H9 (cell line): Measurements from ENCODE around the gene SORCS2. TPM values are rescaled to one million over a fixed set of nuclear protein-coding genes. Genes with fewer than 3 reads are reported as not detected.

Experiments used
- DNase-seq: peaks from one replicate; pipeline ENCODE4 v3.0.0-alpha.2; 2017
- H2AFZ ChIP-seq: one replicate; pipeline ENCODE4 v1.6.1; 2013; ENCODE audit warnings: mild to moderate bottlenecking, low read length, control low read depth, moderate library complexity
- H2AK5ac ChIP-seq: 2 replicates; pipeline ENCODE4 v1.6.1; 2013; ENCODE audit warnings: low read length, control low read depth, mixed read lengths; ENCODE audit not compliant: insufficient read length
- H2BK120ac ChIP-seq: one replicate; pipeline ENCODE4 v1.6.1; 2013; ENCODE audit warnings: low read depth, mild to moderate bottlenecking, low read length, control low read depth, inconsistent platforms; ENCODE audit not compliant: poor library complexity, severe bottlenecking
- H2BK12ac ChIP-seq: 2 replicates; pipeline ENCODE4 v1.6.1; 2013; ENCODE audit warnings: low read length, control low read depth, mixed read lengths, low read depth; ENCODE audit not compliant: insufficient read length
- H2BK15ac ChIP-seq: 2 replicates; pipeline ENCODE4 v1.6.1; 2013; ENCODE audit warnings: low read depth, low read length, control low read depth
- H2BK20ac ChIP-seq: one replicate; pipeline ENCODE4 v1.6.1; 2013; ENCODE audit warnings: low read depth, mild to moderate bottlenecking, low read length, control low read depth, inconsistent platforms; ENCODE audit not compliant: poor library complexity, severe bottlenecking
- H2BK5ac ChIP-seq: 2 replicates; pipeline ENCODE4 v1.6.1; 2013; ENCODE audit warnings: low read length, control low read depth, mixed read lengths; ENCODE audit not compliant: insufficient read length
- H3K14ac ChIP-seq: 2 replicates; pipeline ENCODE4 v1.6.1; 2013; ENCODE audit warnings: low read length, control low read depth; ENCODE audit not compliant: insufficient read depth
- H3K18ac ChIP-seq: 2 replicates; pipeline ENCODE4 v1.6.1; 2013; ENCODE audit warnings: low read depth, mild to moderate bottlenecking, mixed read lengths, low read length, control low read depth; ENCODE audit not compliant: insufficient read length
- H3K23ac ChIP-seq: 2 replicates; pipeline ENCODE4 v1.6.1; 2013; ENCODE audit warnings: low read length, control low read depth, mixed read lengths, low read depth; ENCODE audit not compliant: insufficient read length
- H3K23me2 ChIP-seq: 2 replicates; pipeline ENCODE4 v1.6.1; 2013; ENCODE audit warnings: low read depth, mild to moderate bottlenecking, mixed read lengths, low read length, control low read depth; ENCODE audit not compliant: insufficient read length, poor library complexity, severe bottlenecking
- H3K27ac ChIP-seq: 2 replicates; pipeline ENCODE4 v1.5.1; 2013; ENCODE audit warnings: low read length, control low read depth, mixed read lengths, low read depth; ENCODE audit not compliant: insufficient read length
- H3K27me3 ChIP-seq: 2 replicates; pipeline ENCODE4 v1.6.1; 2013; ENCODE audit warnings: low read length, control low read depth, inconsistent platforms; ENCODE audit not compliant: insufficient read depth
- H3K4ac ChIP-seq: 2 replicates; pipeline ENCODE4 v1.6.1; 2013; ENCODE audit warnings: low read depth, mild to moderate bottlenecking, control low read depth, inconsistent platforms, low read length, moderate library complexity
- H3K4me1 ChIP-seq: 2 replicates; pipeline ENCODE4 v1.6.1; 2013; ENCODE audit warnings: low read length, control low read depth, inconsistent platforms; ENCODE audit not compliant: insufficient read depth
- H3K4me2 ChIP-seq: 2 replicates; pipeline ENCODE4 v1.6.1; 2013; ENCODE audit warnings: low read length, control low read depth, mixed read lengths; ENCODE audit not compliant: insufficient read length, insufficient read depth
- H3K56ac ChIP-seq: 2 replicates; pipeline ENCODE4 v1.6.1; 2013; ENCODE audit warnings: low read depth, mild to moderate bottlenecking, mixed read lengths, low read length, control low read depth; ENCODE audit not compliant: insufficient read length
- H3K79me1 ChIP-seq: 2 replicates; pipeline ENCODE4 v1.6.1; 2013; ENCODE audit warnings: low read depth, mild to moderate bottlenecking, moderate library complexity, low read length, control low read depth, inconsistent platforms; ENCODE audit not compliant: insufficient read depth, poor library complexity, severe bottlenecking
- H3K79me2 ChIP-seq: 2 replicates; pipeline ENCODE4 v1.6.1; 2013; ENCODE audit warnings: low read length, control low read depth, inconsistent platforms; ENCODE audit not compliant: insufficient read depth
- H3K9ac ChIP-seq: 2 replicates; pipeline ENCODE4 v1.6.1; 2013; ENCODE audit warnings: low read length, control low read depth, mixed read lengths; ENCODE audit not compliant: insufficient read length; ENCODE audit errors: extremely low read depth
- H3K9me3 ChIP-seq: one replicate; pipeline ENCODE4 v1.6.1; 2013; ENCODE audit warnings: low read depth, low read length, inconsistent platforms; ENCODE audit not compliant: control insufficient read depth
- H3T11ph ChIP-seq: one replicate; pipeline ENCODE4 v1.6.1; 2013; ENCODE audit warnings: mild to moderate bottlenecking, low read length, control low read depth, inconsistent platforms
- H4K20me1 ChIP-seq: one replicate; pipeline ENCODE4 v1.6.1; 2013; ENCODE audit not compliant: control insufficient read depth, insufficient read length, insufficient read depth
- H4K5ac ChIP-seq: 2 replicates; pipeline ENCODE4 v1.6.1; 2013; ENCODE audit warnings: low read depth, mild to moderate bottlenecking, mixed read lengths, low read length, control low read depth; ENCODE audit not compliant: insufficient read length
- H4K8ac ChIP-seq: replicated peaks from 2 replicates; pipeline ENCODE4 v1.6.1; 2013; ENCODE audit warnings: low read length, control low read depth, mixed read lengths, low read depth; ENCODE audit not compliant: insufficient read length
- H4K91ac ChIP-seq: 2 replicates; pipeline ENCODE4 v1.6.1; 2013; ENCODE audit warnings: low read depth, mild to moderate bottlenecking, moderate library complexity, mixed read lengths, low read length, control low read depth; ENCODE audit not compliant: insufficient read length
- H3K27ac Mint-ChIP-seq, 3 experiments: 2 replicates in 2 of 3; 3 replicates in 1 of 3; pipeline ENCODE4 v1.8.0; 2020 to 2021; ENCODE audit warnings: mixed read lengths in 3 of 3, mild to moderate bottlenecking in 1 of 3, moderate library complexity in 1 of 3
- H3K27me3 Mint-ChIP-seq: 2 replicates; pipeline ENCODE4 v1.8.0; 2021; ENCODE audit warnings: low read depth, mild to moderate bottlenecking, moderate library complexity, mixed read lengths
- H3K36me3 Mint-ChIP-seq, 3 experiments: 2 replicates in 2 of 3; 3 replicates in 1 of 3; pipeline ENCODE4 v1.8.0; 2020 to 2021; ENCODE audit warnings: low read depth in 3 of 3, mixed read lengths in 3 of 3; ENCODE audit not compliant: insufficient read depth in 1 of 3
- H3K4me1 Mint-ChIP-seq, 2 experiments: 2 replicates each; pipeline ENCODE4 v1.8.0; 2020; ENCODE audit warnings: mixed read lengths in 2 of 2
- H3K4me3 Mint-ChIP-seq, 2 experiments: 2 replicates in 1 of 2; 3 replicates in 1 of 2; pipeline ENCODE4 v1.8.0; 2020 to 2021; ENCODE audit warnings: mild to moderate bottlenecking in 2 of 2, mixed read lengths in 2 of 2, moderate library complexity in 1 of 2
- H3K9me3 Mint-ChIP-seq, 2 experiments: 2 replicates in 1 of 2; 3 replicates in 1 of 2; pipeline ENCODE4 v1.8.0; 2020; ENCODE audit warnings: mild to moderate bottlenecking in 2 of 2, mixed read lengths in 2 of 2, moderate library complexity in 1 of 2
- WGBS: extraction: QIAGEN DNeasy Blood & Tissue Kit; methylation state at CpG from one replicate; pipeline ENCODE4 v1.1.7; 2013; ENCODE audit warnings: missing lambda C conversion rate, low lambda C conversion rate, mixed read lengths; ENCODE audit not compliant: insufficient read length; ENCODE audit errors: extremely low coverage; 5-methylcytosine and 5-hydroxymethylcytosine counted together
- total RNA-seq: library from RNA; stranded (reverse); gene quantifications from 2 replicates; pipeline ENCODE4 v1.2.1, GENCODE V29; 2021
- TF ChIP-seq, protein P1 (sequence below): fragments of 200-600 bp; sonication (generic); conservative IDR thresholded peaks from 3 replicates; pipeline ENCODE4 v1.8.0; 2021; ENCODE audit warnings: antibody characterized with exemption, mild to moderate bottlenecking

The SORCS2 gene
- total RNA-seq, 1 experiment from 2014 or later, result 0.57 TPM

DNA sequence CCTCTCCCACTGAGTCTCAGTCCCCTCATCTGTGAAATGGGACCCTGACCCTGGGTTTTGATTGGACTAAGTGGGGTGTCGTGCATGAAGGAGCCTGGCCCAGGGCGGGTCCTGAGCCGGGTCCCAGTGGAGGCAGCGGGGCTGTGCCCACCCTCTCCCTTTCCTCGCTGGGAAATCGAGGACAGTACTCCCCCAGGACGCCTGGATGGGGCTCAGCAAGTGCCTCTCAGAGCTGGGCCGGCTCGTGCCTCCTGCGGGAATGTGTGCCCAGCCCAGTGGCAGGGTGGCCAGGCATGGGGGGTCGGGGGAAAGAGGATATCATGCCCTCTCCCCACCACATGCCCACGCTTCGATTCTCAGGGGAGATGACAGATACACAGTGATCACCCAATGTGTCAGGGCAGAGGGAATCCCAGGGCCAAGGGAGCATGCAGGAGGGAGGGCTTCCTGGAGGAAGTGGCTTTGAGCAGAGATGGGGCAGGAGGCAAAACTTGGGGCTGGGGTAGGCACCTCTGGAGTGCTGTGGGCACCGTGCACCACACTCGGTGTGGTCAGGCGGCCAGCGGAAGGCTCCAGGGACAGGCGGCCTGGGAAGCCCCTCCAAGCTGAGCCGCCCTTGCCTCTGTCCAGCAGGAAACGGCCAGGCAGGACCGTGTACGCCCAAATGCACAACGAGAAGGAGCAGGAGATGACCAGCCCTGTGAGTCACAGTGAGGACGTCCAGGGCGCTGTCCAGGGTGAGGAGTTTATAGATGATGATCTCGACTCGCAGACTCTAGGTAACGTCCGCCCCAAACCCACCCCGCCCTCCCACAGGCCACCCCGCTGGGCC, 544.3 kb downstream of the SORCS2 start:
- Histone ChIP-seq H3T11ph (no peak overlapping the region), H3K9me3 (no peaks in the 10 kb centered on the region), H3K27ac (no peak overlapping the region), H2BK120ac (no peak overlapping the region), H2BK20ac (no peak overlapping the region), H3K4me1 (no peaks in the 10 kb centered on the region), H3K79me2 (no peaks in the 10 kb centered on the region), H4K91ac (no peak overlapping the region), H3K79me1 (no peaks in the 10 kb centered on the region), H3K9ac (no peak overlapping the region), H3K23ac (no peak overlapping the region), H4K8ac (no peak overlapping the region), H2AK5ac (no peak overlapping the region), H4K20me1 (no peaks in the 10 kb centered on the region), H3K23me2 (no peaks in the 10 kb centered on the region), H3K14ac (no peak overlapping the region), H3K56ac (no peak overlapping the region), H3K4ac (no peak overlapping the region), H2BK5ac (no peak overlapping the region), H2AFZ (no peak overlapping the region), H3K18ac (no peak overlapping the region), H2BK15ac (no peak overlapping the region), H3K4me2 (no peak overlapping the region), H3K27me3 (no peaks in the 10 kb centered on the region), H4K5ac (no peak overlapping the region), H2BK12ac (no peak overlapping the region)
- Mint-ChIP-seq H3K27ac (no peak overlapping the region), H3K27me3 (peaks cover 5% of the 10 kb centered on the region), H3K4me3 (no peak overlapping the region), H3K9me3 (no peaks in the 10 kb centered on the region), H3K4me1 (0 out of 4 replicates have a peak, but pooled peaks cover 0 to 4% of the 10 kb centered on the region in 2 experiments), H3K36me3 (no peaks in the 10 kb centered on the region)
- TF ChIP-seq, protein P1, sequence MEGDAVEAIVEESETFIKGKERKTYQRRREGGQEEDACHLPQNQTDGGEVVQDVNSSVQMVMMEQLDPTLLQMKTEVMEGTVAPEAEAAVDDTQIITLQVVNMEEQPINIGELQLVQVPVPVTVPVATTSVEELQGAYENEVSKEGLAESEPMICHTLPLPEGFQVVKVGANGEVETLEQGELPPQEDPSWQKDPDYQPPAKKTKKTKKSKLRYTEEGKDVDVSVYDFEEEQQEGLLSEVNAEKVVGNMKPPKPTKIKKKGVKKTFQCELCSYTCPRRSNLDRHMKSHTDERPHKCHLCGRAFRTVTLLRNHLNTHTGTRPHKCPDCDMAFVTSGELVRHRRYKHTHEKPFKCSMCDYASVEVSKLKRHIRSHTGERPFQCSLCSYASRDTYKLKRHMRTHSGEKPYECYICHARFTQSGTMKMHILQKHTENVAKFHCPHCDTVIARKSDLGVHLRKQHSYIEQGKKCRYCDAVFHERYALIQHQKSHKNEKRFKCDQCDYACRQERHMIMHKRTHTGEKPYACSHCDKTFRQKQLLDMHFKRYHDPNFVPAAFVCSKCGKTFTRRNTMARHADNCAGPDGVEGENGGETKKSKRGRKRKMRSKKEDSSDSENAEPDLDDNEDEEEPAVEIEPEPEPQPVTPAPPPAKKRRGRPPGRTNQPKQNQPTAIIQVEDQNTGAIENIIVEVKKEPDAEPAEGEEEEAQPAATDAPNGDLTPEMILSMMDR, result no peak
- DNase-seq, result no peak
- no CpG with 5 or more reads among the region's 31 CpGs for WGBS
